Astrocyte (in vitro differentiated cells and primary cell): ENCODE data around the gene TCEANC2. TPM values are rescaled to one million over a fixed set of nuclear protein-coding genes. Genes with fewer than 3 reads are reported as not detected.

Source experiments
- DNase-seq: peaks from one replicate; pipeline ENCODE4 v3.0.0-alpha.2; 2010; ENCODE audit warnings: low read depth
- FAIRE-seq: peaks from 2 replicates; lab custom pipeline; 2011; peaks lifted over from hg19 to GRCh38; lab: Jason Lieb, UNC
- H2AFZ ChIP-seq: 2 replicates; pipeline ENCODE4 v1.6.0; 2012; ENCODE audit warnings: low read depth, low read length, inconsistent platforms
- H3K27ac ChIP-seq: 2 replicates; pipeline ENCODE4 v1.5.1; 2011; ENCODE audit warnings: low read depth, low read length, inconsistent platforms
- H3K27me3 ChIP-seq: 2 replicates; pipeline ENCODE4 v1.6.0; 2011; ENCODE audit warnings: low read length, inconsistent platforms; ENCODE audit not compliant: insufficient read depth
- H3K36me3 ChIP-seq: 2 replicates; pipeline ENCODE4 v1.5.1; 2011; ENCODE audit warnings: low read length, inconsistent platforms; ENCODE audit not compliant: insufficient read depth
- H3K4me1 ChIP-seq: 2 replicates; pipeline ENCODE4 v1.5.1; 2011; ENCODE audit warnings: low read length, inconsistent platforms; ENCODE audit not compliant: insufficient read depth
- H3K4me2 ChIP-seq: 2 replicates; pipeline ENCODE4 v1.6.0; 2012; ENCODE audit warnings: low read length, inconsistent platforms
- H3K4me3 ChIP-seq: 2 replicates; pipeline ENCODE4 v1.5.1; 2011; ENCODE audit warnings: low read depth, mild to moderate bottlenecking, low read length, inconsistent platforms; ENCODE audit not compliant: insufficient read depth
- H3K79me2 ChIP-seq: 2 replicates; pipeline ENCODE4 v1.6.0; 2012; ENCODE audit warnings: mild to moderate bottlenecking, low read length, inconsistent platforms; ENCODE audit not compliant: insufficient read depth
- H3K9ac ChIP-seq: 2 replicates; pipeline ENCODE4 v1.6.0; 2012; ENCODE audit warnings: mild to moderate bottlenecking, low read length, inconsistent platforms
- H3K9me3 ChIP-seq: 2 replicates; pipeline ENCODE4 v1.5.1; 2012; ENCODE audit warnings: low read depth, mild to moderate bottlenecking, low read length, inconsistent platforms; ENCODE audit not compliant: insufficient read depth
- H4K20me1 ChIP-seq: 2 replicates; pipeline ENCODE4 v1.6.0; 2012; ENCODE audit warnings: low read length, inconsistent platforms; ENCODE audit not compliant: insufficient read depth
- H3K27ac Mint-ChIP-seq: one replicate; pipeline ENCODE4 v1.8.0; 2021; ENCODE audit warnings: mild to moderate bottlenecking, mixed read lengths; ENCODE audit not compliant: unreplicated experiment
- H3K27me3 Mint-ChIP-seq: one replicate; pipeline ENCODE4 v1.8.0; 2021; ENCODE audit warnings: low read depth, mixed read lengths; ENCODE audit not compliant: unreplicated experiment
- H3K36me3 Mint-ChIP-seq: one replicate; pipeline ENCODE4 v1.8.0; 2021; ENCODE audit warnings: low read depth, mixed read lengths; ENCODE audit not compliant: unreplicated experiment
- H3K4me1 Mint-ChIP-seq: one replicate; pipeline ENCODE4 v1.8.0; 2021; ENCODE audit warnings: low read depth, mixed read lengths; ENCODE audit not compliant: unreplicated experiment
- H3K4me3 Mint-ChIP-seq: one replicate; pipeline ENCODE4 v1.8.0; 2021; ENCODE audit warnings: mild to moderate bottlenecking, moderate library complexity, mixed read lengths; ENCODE audit not compliant: unreplicated experiment
- H3K9me3 Mint-ChIP-seq: one replicate; pipeline ENCODE4 v1.8.0; 2021; ENCODE audit warnings: mild to moderate bottlenecking, mixed read lengths; ENCODE audit not compliant: unreplicated experiment
- CTCF ChIP-seq: IDR thresholded peaks from 2 replicates; pipeline ENCODE4 v1.5.1; 2011; ENCODE audit warnings: low read depth, mild to moderate bottlenecking, inconsistent platforms, low read length, moderate library complexity; ENCODE audit not compliant: insufficient read depth
- EZH2 ChIP-seq: IDR thresholded peaks from 2 replicates; pipeline ENCODE4 v1.6.1; 2012; ENCODE audit warnings: mild to moderate bottlenecking, low read length, inconsistent platforms; ENCODE audit not compliant: insufficient read depth
- microRNA-seq: library from miRNA; unstranded; fragments of <30 nt; microRNA quantifications from one replicate; pipeline ENCODE4 v1.2.0, GENCODE V29; 2020
- total RNA-seq: library from RNA; stranded (reverse); gene quantifications from 2 replicates; pipeline ENCODE4 v1.2.1, GENCODE V29; 2021

Gene TCEANC2
- total RNA-seq, 1 donor from 2014 or later = 4.6 TPM

- H2AFZ ChIP-seq = peak overlapping the region; percentile 82
Measured at GRCh38 chr1:54153535-54154439, 100.4 kb downstream of the TCEANC2 start.

More at GRCh38 chr1:54153535-54154439, 100.4 kb downstream of the TCEANC2 start:
- Histone ChIP-seq H3K79me2 (no peaks in the 10 kb centered on the region), H3K27ac (no peak overlapping the region), H3K27me3 (no peaks in the 10 kb centered on the region), H3K4me1 (peaks cover 5% of the 10 kb centered on the region), H3K36me3 (no peaks in the 10 kb centered on the region), H3K9me3 (no peaks in the 10 kb centered on the region), H3K4me2 (peak overlapping the region; percentile 53), H3K4me3 (no peak overlapping the region), H4K20me1 (no peaks in the 10 kb centered on the region), H3K9ac (no peak overlapping the region)
- DNase-seq (peak; percentile 50), FAIRE-seq (no peak)
- H3K27me3 Mint-ChIP-seq = peaks cover 16% of the 10 kb centered on the region
- TF ChIP-seq CTCF (no peak), EZH2 (no peak)
- H3K27ac Mint-ChIP-seq = no peak overlapping the region
- H3K4me1 Mint-ChIP-seq = peaks cover 7% of the 10 kb centered on the region
- peaks cover 2% of the 10 kb centered on the region for H3K36me3 Mint-ChIP-seq
- H3K9me3 Mint-ChIP-seq = peaks cover 3% of the 10 kb centered on the region
- H3K4me3 Mint-ChIP-seq = no peak overlapping the region

Small RNA genes lying within 50 kb of the gene (microRNA-seq; reads per million reads assigned to microRNA genes)
- gene MIR4781 = 4.1 reads per million, percentile 15 among the genes with 10 or more reads in this experiment

Other genes with a start within 250 kb of the TCEANC2 start
- gene NDC1, start 215.3 kb upstream of the TCEANC2 start, total RNA-seq = 14.1 and 14.8 TPM in 2 replicates
- 27.1 and 27.5 TPM in 2 replicates for gene YIPF1, start 163.8 kb upstream of the TCEANC2 start, total RNA-seq
- gene DIO1, start 159.4 kb upstream of the TCEANC2 start, total RNA-seq = not detected in 2 replicates
- gene IFT25, start 107.9 kb upstream of the TCEANC2 start, total RNA-seq = 25.7 and 29.4 TPM in 2 replicates
- gene LRRC42, start 107.3 kb upstream of the TCEANC2 start, total RNA-seq = 51.1 and 54.6 TPM in 2 replicates
- gene LDLRAD1, start 35.4 kb upstream of the TCEANC2 start, total RNA-seq = not detected in 2 replicates
- 315 and 386 TPM in 2 replicates for gene TMEM59, start 404 bp upstream of the TCEANC2 start, total RNA-seq
- not detected in 2 replicates for gene CDCP2, start 99.4 kb downstream of the TCEANC2 start, total RNA-seq
- gene CYB5RL, start 146.4 kb downstream of the TCEANC2 start, total RNA-seq = 3.9 TPM in 2 replicates
- 80.0 and 81.4 TPM in 2 replicates for gene MRPL37, start 146.6 kb downstream of the TCEANC2 start, total RNA-seq